Activated CD4-positive, alpha-beta T cell treated with anti-CD3 and anti-CD28 coated beads for 36 hours (primary cell): ENCODE measurements around the gene GLP2R. TPM values are rescaled to one million over a fixed set of nuclear protein-coding genes. Genes with fewer than 3 reads are reported as not detected.
"Not testable (repeated sequence)": the region's sequence is repeated elsewhere in the genome, so short reads cannot be mapped to it uniquely, and the experiment has no call there.

Source experiments
- ATAC-seq: fragments of 200-7000 bp; cut with Tn5 transposase; one replicate; pipeline ENCODE4 v1.10.0; 2021; ENCODE audit warnings: mild to moderate bottlenecking, moderate library complexity
- CTCF ChIA-PET: fragments of 350-600 bp; sonication (Branson Sonifier 250); formaldehyde crosslinking; loops from one replicate; lab custom pipeline; 2021; ENCODE audit warnings: antibody characterized with exemption; lab: Charles Lee
- POLR2A ChIA-PET: fragments of 350-600 bp; sonication (Branson Sonifier 250); formaldehyde crosslinking; loops from one replicate; lab custom pipeline; 2021; ENCODE audit warnings: antibody characterized with exemption, inconsistent platforms; lab: Charles Lee
- DNase-seq: peaks from one replicate; pipeline ENCODE4 v3.0.0-alpha.2; 2020
- H3K27ac Mint-ChIP-seq: one replicate; pipeline ENCODE4 v1.8.0; 2021; ENCODE audit warnings: mixed read lengths
- H3K27me3 Mint-ChIP-seq: one replicate; pipeline ENCODE4 v1.8.0; 2021; ENCODE audit warnings: mixed read lengths
- H3K36me3 Mint-ChIP-seq: one replicate; pipeline ENCODE4 v1.8.0; 2021; ENCODE audit warnings: low read depth, mixed read lengths
- H3K4me1 Mint-ChIP-seq: one replicate; pipeline ENCODE4 v1.8.0; 2021; ENCODE audit warnings: mixed read lengths
- H3K4me3 Mint-ChIP-seq: one replicate; pipeline ENCODE4 v1.8.0; 2021; ENCODE audit warnings: mild to moderate bottlenecking, moderate library complexity, mixed read lengths
- H3K9me3 Mint-ChIP-seq: one replicate; pipeline ENCODE4 v1.8.0; 2021; ENCODE audit warnings: low read depth, mixed read lengths
- intact Hi-C, 2 experiments: fragments of 100-400 bp; cut with DNase I in 1 of 2; cut with micrococcal nuclease in 1 of 2; formaldehyde crosslinking; loops; one replicate each; pipeline versions ENCODE4 v1.14.2 to v1.15.1; 2022 to 2024; cut with DNase I, micrococcal nuclease
- total RNA-seq, 2 experiments: library from RNA; stranded (reverse); gene quantifications; one replicate each; pipeline ENCODE4 v1.2.3, GENCODE V29; 2021

Gene GLP2R, protein sequence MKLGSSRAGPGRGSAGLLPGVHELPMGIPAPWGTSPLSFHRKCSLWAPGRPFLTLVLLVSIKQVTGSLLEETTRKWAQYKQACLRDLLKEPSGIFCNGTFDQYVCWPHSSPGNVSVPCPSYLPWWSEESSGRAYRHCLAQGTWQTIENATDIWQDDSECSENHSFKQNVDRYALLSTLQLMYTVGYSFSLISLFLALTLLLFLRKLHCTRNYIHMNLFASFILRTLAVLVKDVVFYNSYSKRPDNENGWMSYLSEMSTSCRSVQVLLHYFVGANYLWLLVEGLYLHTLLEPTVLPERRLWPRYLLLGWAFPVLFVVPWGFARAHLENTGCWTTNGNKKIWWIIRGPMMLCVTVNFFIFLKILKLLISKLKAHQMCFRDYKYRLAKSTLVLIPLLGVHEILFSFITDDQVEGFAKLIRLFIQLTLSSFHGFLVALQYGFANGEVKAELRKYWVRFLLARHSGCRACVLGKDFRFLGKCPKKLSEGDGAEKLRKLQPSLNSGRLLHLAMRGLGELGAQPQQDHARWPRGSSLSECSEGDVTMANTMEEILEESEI
- not detected for total RNA-seq

DNA sequence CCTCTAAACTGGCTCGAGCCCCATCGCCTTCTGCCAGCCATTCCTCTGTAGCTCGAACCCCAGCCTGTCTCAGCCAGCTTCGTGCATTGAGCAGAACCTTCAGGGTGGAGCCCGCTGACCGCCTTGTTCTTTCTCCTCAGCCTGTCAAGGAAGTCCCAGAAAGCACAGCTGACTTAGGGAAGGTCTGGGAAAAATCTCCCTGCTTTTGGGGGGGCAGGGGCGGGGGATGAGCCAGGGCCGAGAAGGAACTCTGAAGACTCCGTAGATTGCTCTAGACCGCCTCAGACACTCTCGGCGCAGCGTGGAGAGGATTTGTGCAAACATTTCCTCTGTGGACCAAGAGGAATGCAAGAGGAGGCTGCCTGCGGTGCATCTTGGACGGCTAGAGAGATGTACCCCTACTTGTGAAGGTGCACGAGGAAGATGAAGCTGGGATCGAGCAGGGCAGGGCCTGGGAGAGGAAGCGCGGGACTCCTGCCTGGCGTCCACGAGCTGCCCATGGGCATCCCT is at the start of gene GLP2R:
GLP2R (plus strand) TSS at position 284 of the 510 bp plus-strand sequence; CDS start at position 424, 140 bp downstream.
- Mint-ChIP-seq H3K27ac (no peak within 1 kb of the TSS), H3K27me3 (peaks cover 9% of the 10 kb centered on the region), H3K4me1 (no peaks in the 10 kb centered on the region), H3K36me3 (no peaks in the 10 kb centered on the region), H3K9me3 (no peaks in the 10 kb centered on the region), H3K4me3 (no peak within 1 kb of the TSS)
- CTCF ChIA-PET: interaction anchor here (0.6 kb wide), 1 partner anchor 1454 kb away, joined by 3 read pairs; no protein-coding TSS in a partner anchor
- POLR2A ChIA-PET: no interaction called here
- no peak for ATAC-seq
- intact Hi-C loops: no loop called here
- DNase-seq: no peak

DNA sequence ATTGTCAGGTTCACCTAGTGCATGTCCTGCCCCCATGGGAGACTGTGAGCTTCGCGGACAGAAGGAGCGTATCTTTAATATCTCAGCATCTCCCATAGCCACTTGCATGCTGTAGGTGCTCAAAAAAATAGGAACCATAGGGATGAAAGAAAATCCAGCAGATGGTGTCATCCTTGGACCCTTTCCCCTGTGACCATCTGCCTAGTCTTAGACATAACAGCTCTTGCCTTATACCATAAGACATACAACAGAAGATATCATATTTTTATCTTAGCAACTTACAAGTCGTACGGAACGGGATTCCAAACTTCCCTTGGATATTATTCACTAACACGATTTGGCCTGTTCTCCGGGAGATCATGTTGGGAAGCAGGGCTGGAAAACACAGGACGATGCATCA is 48.8 kb upstream of the GLP2R start:
- ChIA-PET CTCF (interaction anchor here (1.0 kb wide), 1 partner anchor 8 kb away, joined by 3 read pairs; no protein-coding TSS in a partner anchor), POLR2A (no interaction called here)
- Mint-ChIP-seq H3K4me3 (no peak overlapping the region), H3K27ac (no peak overlapping the region), H3K9me3 (no peaks in the 10 kb centered on the region), H3K27me3 (peaks cover 6% of the 10 kb centered on the region), H3K36me3 (no peaks in the 10 kb centered on the region), H3K4me1 (no peaks in the 10 kb centered on the region)
- ATAC-seq: no peak
- intact Hi-C loops: no loop called here
- no peak for DNase-seq

DNA sequence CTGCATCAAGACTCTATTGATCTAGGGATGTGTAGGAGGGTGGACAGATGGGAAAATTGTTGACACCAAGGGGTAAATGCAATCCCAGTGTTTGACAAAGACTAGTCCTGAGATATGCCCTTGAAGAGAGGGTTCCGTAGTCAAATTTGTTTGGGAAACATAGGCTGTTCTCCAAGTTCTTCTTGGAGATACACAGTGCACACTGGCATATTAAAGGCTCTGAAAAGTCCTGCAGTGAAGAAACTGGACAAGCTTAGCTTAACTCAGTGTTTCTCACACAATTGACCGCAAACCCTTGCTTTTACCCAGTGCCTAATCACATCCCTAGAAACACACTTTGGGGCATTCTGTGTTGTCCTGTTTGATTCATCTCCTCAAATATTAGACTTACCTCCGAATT is 45.2 kb upstream of the GLP2R start:
- ATAC-seq: no peak
- no peak overlapping the region for H3K4me3 Mint-ChIP-seq
- H3K9me3 Mint-ChIP-seq: no peaks in the 10 kb centered on the region
- DNase-seq: no peak
- POLR2A ChIA-PET: interaction anchor here (0.7 kb wide), 1 partner anchor 59 kb away, joined by 3 read pairs; no protein-coding TSS in a partner anchor
- H3K4me1 Mint-ChIP-seq: no peaks in the 10 kb centered on the region
- no peak overlapping the region for H3K27ac Mint-ChIP-seq
- peaks cover 12% of the 10 kb centered on the region for H3K27me3 Mint-ChIP-seq
- intact Hi-C loops: no loop called here
- H3K36me3 Mint-ChIP-seq: no peaks in the 10 kb centered on the region
- CTCF ChIA-PET: interaction anchor here (1.0 kb wide), 1 partner anchor 20 kb away, joined by 3 read pairs; no protein-coding TSS in a partner anchor

DNA sequence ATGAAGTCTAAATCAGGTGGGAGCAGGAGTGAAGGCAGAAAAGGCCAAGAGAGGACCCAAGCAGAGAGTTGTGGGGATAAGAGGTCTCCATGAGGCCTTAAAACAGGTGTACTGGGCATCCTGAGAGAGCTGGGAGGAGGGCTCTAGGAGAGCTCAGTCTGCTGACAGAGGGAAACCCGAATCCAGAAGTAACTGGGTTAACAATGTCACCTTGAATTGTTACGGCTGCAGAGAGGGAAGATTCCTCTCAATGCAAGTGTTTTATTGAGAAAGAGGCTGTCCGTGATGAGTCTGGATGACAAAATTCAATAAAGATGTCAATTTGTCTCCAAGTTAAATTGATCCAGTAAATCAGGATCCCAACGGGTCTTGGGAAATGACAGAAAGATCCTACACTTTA is 42.7 kb upstream of the GLP2R start:
- ChIA-PET CTCF (no interaction called here), POLR2A (no interaction called here)
- Mint-ChIP-seq H3K4me1 (no peaks in the 10 kb centered on the region), H3K27me3 (peaks cover 8% of the 10 kb centered on the region), H3K9me3 (no peaks in the 10 kb centered on the region), H3K36me3 (no peaks in the 10 kb centered on the region), H3K27ac (no peak overlapping the region), H3K4me3 (no peak overlapping the region)
- intact Hi-C loops: no loop called here
- DNase-seq (no peak), ATAC-seq (no peak)

DNA sequence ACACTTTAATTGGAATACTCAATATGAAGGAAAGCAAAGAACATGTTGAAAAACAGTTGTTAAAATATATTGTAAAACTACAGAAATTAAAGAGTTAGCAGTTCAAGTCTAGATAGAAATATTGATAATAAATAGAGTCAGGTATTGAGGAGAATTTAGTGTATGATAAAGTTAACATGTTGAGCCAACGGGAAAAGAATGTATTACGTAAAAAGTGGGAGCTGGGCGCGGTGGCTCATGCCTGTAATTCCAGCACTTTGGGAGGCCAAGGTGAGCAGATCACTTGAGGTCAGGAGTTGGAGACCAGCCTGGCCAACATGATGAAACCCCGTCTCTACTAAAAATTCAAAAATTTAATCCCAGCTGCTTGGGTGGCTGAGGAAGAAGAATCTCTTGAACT is 42.3 kb upstream of the GLP2R start:
- CTCF ChIA-PET: not testable (repeated sequence)

DNA sequence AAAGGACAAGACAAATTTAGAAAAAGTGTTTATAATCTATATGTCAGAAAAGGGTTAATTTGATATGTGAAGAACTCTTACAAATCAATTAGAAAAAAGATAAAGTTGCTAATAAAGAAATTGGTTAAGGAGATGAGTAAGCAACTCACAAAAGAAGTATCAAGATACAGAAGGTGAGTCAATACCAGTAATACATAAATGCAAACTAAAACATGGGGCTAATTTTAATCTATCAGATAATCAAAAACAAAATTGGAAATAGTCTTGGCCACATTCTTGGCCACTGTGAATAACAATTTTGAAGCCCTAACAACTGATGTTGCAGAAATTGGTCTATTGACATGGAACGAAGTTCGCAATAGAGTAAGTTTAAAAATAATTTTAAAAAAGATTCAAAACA is 41.2 kb upstream of the GLP2R start:
- Mint-ChIP-seq H3K27me3 (peaks cover 6% of the 10 kb centered on the region), H3K36me3 (no peaks in the 10 kb centered on the region), H3K4me3 (no peak overlapping the region), H3K27ac (no peak overlapping the region), H3K4me1 (no peaks in the 10 kb centered on the region), H3K9me3 (no peaks in the 10 kb centered on the region)
- ATAC-seq (no peak), DNase-seq (no peak)
- ChIA-PET POLR2A (no interaction called here), CTCF (no interaction called here)
- intact Hi-C loops: no loop called here

More for the DNA sequence above, 42.3 kb upstream of the GLP2R start:
- H3K36me3 Mint-ChIP-seq, intact Hi-C loops, H3K4me3 Mint-ChIP-seq, H3K9me3 Mint-ChIP-seq, POLR2A ChIA-PET, H3K27ac Mint-ChIP-seq, H3K4me1 Mint-ChIP-seq, DNase-seq, H3K27me3 Mint-ChIP-seq, ATAC-seq: not testable (repeated sequence)

DNA sequence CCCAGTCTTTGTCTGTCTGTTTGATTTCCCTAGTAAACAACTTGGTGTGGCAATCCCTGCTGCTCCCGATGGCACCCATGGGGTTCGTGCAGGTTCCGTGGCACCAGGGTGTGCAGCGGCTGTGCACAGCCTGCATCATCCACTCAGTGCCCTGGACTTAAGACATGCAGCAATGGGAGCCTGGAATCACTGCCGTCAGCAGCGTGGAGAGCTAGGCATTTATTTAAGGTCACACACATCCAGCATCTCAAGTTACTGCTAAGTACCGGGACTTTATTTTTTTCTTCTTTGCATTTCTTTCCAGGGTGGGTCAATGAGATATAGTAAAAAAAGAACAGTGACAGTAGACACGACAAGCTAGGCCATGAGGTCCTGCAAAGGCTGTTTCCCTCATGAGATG is 37.1 kb upstream of the GLP2R start:
- no peak overlapping the region for H3K4me3 Mint-ChIP-seq
- ChIA-PET POLR2A (no interaction called here), CTCF (no interaction called here)
- DNase-seq (no peak), ATAC-seq (no peak)
- no peaks in the 10 kb centered on the region for H3K27me3 Mint-ChIP-seq
- H3K4me1 Mint-ChIP-seq: no peaks in the 10 kb centered on the region
- no peak overlapping the region for H3K27ac Mint-ChIP-seq
- no peaks in the 10 kb centered on the region for H3K36me3 Mint-ChIP-seq
- H3K9me3 Mint-ChIP-seq: no peaks in the 10 kb centered on the region
- intact Hi-C loops: no loop called here

DNA sequence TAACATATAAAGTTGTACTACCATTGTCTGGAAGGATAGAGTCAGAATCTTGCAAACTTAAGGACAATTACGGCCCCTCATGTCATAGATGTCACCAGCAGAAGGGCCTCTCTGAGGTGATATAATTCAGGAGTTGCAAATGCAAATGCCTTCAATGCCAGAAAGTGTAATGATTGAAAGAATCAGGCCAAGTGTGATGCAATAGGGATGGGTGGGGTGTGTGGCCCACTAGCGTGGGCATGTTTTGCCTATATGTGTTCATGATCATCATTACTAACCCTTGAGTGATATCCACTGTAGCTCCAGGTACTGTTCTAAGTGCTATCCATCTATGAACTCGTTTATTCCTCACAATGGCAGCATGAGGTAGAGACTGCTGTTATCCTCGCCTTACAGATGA is 35.4 kb upstream of the GLP2R start:
- POLR2A ChIA-PET: no interaction called here
- no peak overlapping the region for H3K4me3 Mint-ChIP-seq
- intact Hi-C loops: loop anchor here in 1 of 2 experiments (10.0 kb wide), 1 partner anchor 76 kb away; no protein-coding TSS in a partner anchor
- CTCF ChIA-PET: no interaction called here
- no peaks in the 10 kb centered on the region for H3K9me3 Mint-ChIP-seq
- H3K27me3 Mint-ChIP-seq: no peaks in the 10 kb centered on the region
- DNase-seq: no peak
- no peak overlapping the region for H3K27ac Mint-ChIP-seq
- H3K4me1 Mint-ChIP-seq: no peaks in the 10 kb centered on the region
- no peaks in the 10 kb centered on the region for H3K36me3 Mint-ChIP-seq
- ATAC-seq: no peak

DNA sequence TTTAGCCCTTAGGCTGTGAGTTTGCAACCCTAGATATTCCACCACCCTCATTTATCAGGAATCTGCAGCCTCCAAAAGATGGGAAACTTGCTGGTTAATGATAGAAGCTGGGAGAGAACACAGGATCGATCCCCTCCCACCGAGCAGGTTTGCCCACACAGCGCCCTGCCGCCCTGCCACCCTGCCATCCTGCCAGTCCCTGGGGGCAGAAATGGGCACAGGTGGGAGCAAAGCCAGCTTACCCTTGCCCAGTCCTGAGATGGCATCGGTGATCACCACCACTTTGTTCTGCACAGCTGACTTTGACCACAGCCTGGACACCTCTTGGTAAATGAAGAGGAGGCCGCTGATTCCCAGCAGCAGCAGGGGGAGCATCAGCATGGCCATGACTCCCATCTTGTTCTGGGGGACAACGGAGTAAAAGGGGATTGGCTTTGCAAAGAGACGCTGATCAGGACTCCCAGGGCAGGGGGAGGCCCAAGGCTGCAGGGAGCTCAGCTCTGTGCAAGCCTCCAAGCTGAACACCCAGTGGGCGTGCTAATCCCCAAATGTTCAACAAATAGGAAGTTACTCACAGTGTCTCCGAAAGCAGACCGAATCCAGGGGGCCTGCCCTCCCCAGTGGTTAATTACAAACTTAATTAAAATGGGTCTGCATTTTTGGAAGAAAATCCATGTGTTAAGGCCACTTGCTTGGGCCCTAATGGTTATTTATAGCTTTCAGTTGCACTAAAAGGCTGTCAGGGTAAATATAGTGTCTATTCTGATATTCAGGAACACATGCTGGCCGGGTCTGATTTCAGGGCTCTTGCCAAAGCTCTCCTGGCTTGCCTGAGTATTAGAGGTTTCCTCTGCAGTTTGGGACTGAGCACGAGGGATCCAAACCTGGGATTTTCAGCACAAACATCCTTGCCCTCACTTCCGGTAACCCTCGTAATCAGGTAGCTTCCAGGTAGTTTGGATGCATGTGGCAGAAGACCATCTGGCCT is 34.5 kb upstream of the GLP2R start, which contains the start of gene DHRS7C:
DHRS7C (minus strand) TSS at position 704 of the 988 bp plus-strand sequence; CDS start at position 396, 308 bp downstream.
- ATAC-seq (no peak), DNase-seq (no peak)
- Mint-ChIP-seq H3K9me3 (no peaks in the 10 kb centered on the region), H3K27me3 (peaks cover 4% of the 10 kb centered on the region), H3K4me3 (no peak within 1 kb of the TSS), H3K4me1 (no peaks in the 10 kb centered on the region), H3K27ac (no peak within 1 kb of the TSS), H3K36me3 (no peaks in the 10 kb centered on the region)
- intact Hi-C loops: loop anchor here in 1 of 2 experiments (10.0 kb wide), 1 partner anchor 76 kb away; no protein-coding TSS in a partner anchor
- POLR2A ChIA-PET: no interaction called here
- CTCF ChIA-PET: interaction anchor here (0.6 kb wide), 2 partner anchors 9 to 296 kb away, joined by 3 to 4 read pairs; no protein-coding TSS in a partner anchor

DNA sequence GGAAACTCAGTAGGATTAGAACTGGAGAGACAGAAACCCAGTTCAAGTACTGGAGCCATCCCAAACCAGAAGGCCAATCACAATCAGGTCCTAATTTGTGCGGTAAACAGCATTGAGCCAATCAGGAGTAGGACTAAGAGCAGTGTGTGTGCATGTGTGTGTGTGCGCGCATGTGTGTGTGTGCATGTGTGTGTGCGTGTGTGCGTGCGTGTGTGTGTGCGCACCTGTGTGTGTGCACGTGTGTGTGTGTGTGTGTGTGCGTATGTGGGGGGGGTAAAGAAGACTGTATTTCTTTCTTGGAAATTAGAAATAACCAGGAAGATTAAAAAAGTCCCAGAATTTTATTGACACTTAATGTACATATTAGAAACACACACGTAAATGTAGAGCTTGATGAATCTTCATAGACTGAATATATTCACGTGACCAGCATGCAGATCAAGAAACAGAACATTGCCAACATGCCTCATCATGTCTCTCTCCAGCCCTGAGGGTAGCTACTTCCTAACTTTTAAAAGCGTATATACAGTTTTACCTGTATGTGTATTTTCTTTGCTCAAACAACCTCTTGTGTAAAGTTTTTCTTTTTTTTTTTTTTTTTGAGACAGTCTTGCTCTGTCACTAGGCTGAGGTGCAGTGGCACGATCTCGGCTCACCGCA is 33.4 kb upstream of the GLP2R start:
- CTCF ChIA-PET: interaction anchor here (0.9 kb wide), 1 partner anchor 13 kb away, joined by 3 read pairs; no protein-coding TSS in a partner anchor
- intact Hi-C loops: loop anchor here in 1 of 2 experiments (10.0 kb wide), 1 partner anchor 78 kb away; no protein-coding TSS in a partner anchor

More for the DNA sequence above, 33.4 kb upstream of the GLP2R start:
- DNase-seq (no peak), ATAC-seq (no peak)
- Mint-ChIP-seq H3K4me3 (no peak overlapping the region), H3K27ac (no peak overlapping the region), H3K9me3 (no peaks in the 10 kb centered on the region), H3K36me3 (no peaks in the 10 kb centered on the region), H3K27me3 (peaks cover 8% of the 10 kb centered on the region), H3K4me1 (no peaks in the 10 kb centered on the region)
- POLR2A ChIA-PET: no interaction called here
